ENCODE measurements around the gene TTLL7. TPM values are rescaled to one million over a fixed set of nuclear protein-coding genes. Genes with fewer than 3 reads are reported as not detected.
"Not testable (repeated sequence)": the region's sequence is repeated elsewhere in the genome, so short reads cannot be mapped to it uniquely, and the experiment has no call there.

Gene TTLL7
- total and polyA plus RNA-seq, 9 donors: 2.0 to 21.8 (median 2.8) TPM

- TF ChIP-seq POLR2A (IDR thresholded peaks at IDR 0.05) (no peak), CTCF (IDR thresholded peaks at IDR 0.05) (no peak), EP300 (IDR thresholded peaks at IDR 0.05) (no peak)
- intact Hi-C loops (cut with DNase I): no loop called here
Observed at GRCh38 chr1:83917959-83918358, 81.0 kb downstream of the TTLL7 start.

DNA sequence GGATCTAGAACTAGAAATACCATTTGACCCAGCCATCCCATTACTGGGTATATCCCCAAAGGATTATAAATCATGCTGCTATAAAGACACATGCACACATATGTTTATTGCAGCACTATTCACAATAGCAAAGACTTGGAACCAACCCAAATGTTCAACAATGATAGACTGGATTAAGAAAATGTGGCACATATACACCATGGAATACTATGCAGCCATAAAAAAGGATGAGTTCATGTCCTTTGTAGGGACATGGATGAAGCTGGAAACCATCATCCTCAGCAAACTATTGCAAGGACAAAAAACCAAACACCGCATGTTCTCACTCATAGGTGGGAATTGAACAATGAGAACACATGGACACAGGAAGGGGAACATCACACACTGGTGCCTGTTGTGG lies 82.8 kb downstream of the TTLL7 start:
- DNase-seq; H3K27ac ChIP-seq; intact Hi-C loops (cut with DNase I); H3K4me1 ChIP-seq (ENCODE audit: insufficient read depth); H3K27me3 ChIP-seq; H3K36me3 ChIP-seq; H3K9me3 ChIP-seq; H3K4me3 ChIP-seq: not testable (repeated sequence)
- WGBS, 3 donors: 100% methylated on average over 1 of the region's 1 CpG

More at GRCh38 chr1:83917959-83918358, 81.0 kb downstream of the TTLL7 start:
- WGBS, 3 donors: 93 to 97% (median 97%) methylated on average over 1 of the region's 1 CpG
- Histone ChIP-seq H3K27ac (no peak overlapping the region), H3K9me3 (peaks cover 0 to 3% of the 10 kb centered on the region in 2 donors), H3K36me3 (no peaks in the 10 kb centered on the region), H3K27me3 (no peaks in the 10 kb centered on the region), H3K4me3 (no peak overlapping the region), H3K4me1 (ENCODE audit: insufficient read depth) (no peaks in the 10 kb centered on the region)
- DNase-seq: no peak

GRCh38 chr1:83912876-83913275 lies 86.1 kb downstream of the TTLL7 start:
- intact Hi-C loops (cut with DNase I): no loop called here
- Histone ChIP-seq H3K27ac (no peak overlapping the region), H3K4me3 (no peak overlapping the region), H3K4me1 (ENCODE audit: insufficient read depth) (no peaks in the 10 kb centered on the region), H3K9me3 (no peaks in the 10 kb centered on the region), H3K36me3 (no peaks in the 10 kb centered on the region), H3K27me3 (no peaks in the 10 kb centered on the region)
- DNase-seq: no peak
- TF ChIP-seq EP300 (IDR thresholded peaks at IDR 0.05) (no peak), POLR2A (IDR thresholded peaks at IDR 0.05) (no peak), CTCF (IDR thresholded peaks at IDR 0.05) (no peak)
- WGBS, 3 donors: 76 to 86% (median 86%) methylated on average over 2 of the region's 2 CpGs

GRCh38 chr1:83910461-83910860 lies 88.5 kb downstream of the TTLL7 start:
- no peak for TF ChIP-seq POLR2A (IDR thresholded peaks at IDR 0.05)
- no peak for TF ChIP-seq EP300 (IDR thresholded peaks at IDR 0.05)
- no peak for TF ChIP-seq CTCF (IDR thresholded peaks at IDR 0.05)
- no peak overlapping the region for H3K4me3 ChIP-seq
- no peaks in the 10 kb centered on the region for H3K36me3 ChIP-seq
- no peaks in the 10 kb centered on the region for H3K4me1 ChIP-seq (ENCODE audit: insufficient read depth)
- 21 to 34% (median 29%) methylated on average over 3 of the region's 3 CpGs for WGBS, 3 donors
- no peak overlapping the region for H3K27ac ChIP-seq
- no peak for DNase-seq
- H3K27me3 ChIP-seq: no peaks in the 10 kb centered on the region
- intact Hi-C loops (cut with DNase I): no loop called here
- H3K9me3 ChIP-seq: no peaks in the 10 kb centered on the region

GRCh38 chr1:83909687-83910086 lies 89.2 kb downstream of the TTLL7 start:
- Histone ChIP-seq H3K27me3 (no peaks in the 10 kb centered on the region), H3K4me3 (no peak overlapping the region), H3K27ac (no peak overlapping the region), H3K36me3 (no peaks in the 10 kb centered on the region), H3K9me3 (no peaks in the 10 kb centered on the region), H3K4me1 (ENCODE audit: insufficient read depth) (no peaks in the 10 kb centered on the region)
- DNase-seq: no peak
- intact Hi-C loops (cut with DNase I): no loop called here
- TF ChIP-seq EP300 (IDR thresholded peaks at IDR 0.05) (no peak), CTCF (IDR thresholded peaks at IDR 0.05) (no peak), POLR2A (IDR thresholded peaks at IDR 0.05) (no peak)

All from ovary (tissue), 9 donors.